GM19467 (cell line): ENCODE results near the gene SH3TC1.

ENCODE experiments used
- ATAC-seq: cut with Tn5 transposase; IDR thresholded peaks from one replicate; pipeline ENCODE4 v1.9.1; 2021; ENCODE audit warnings: mild to moderate bottlenecking, moderate library complexity; ENCODE audit not compliant: unreplicated experiment

The SH3TC1 gene

DNA sequence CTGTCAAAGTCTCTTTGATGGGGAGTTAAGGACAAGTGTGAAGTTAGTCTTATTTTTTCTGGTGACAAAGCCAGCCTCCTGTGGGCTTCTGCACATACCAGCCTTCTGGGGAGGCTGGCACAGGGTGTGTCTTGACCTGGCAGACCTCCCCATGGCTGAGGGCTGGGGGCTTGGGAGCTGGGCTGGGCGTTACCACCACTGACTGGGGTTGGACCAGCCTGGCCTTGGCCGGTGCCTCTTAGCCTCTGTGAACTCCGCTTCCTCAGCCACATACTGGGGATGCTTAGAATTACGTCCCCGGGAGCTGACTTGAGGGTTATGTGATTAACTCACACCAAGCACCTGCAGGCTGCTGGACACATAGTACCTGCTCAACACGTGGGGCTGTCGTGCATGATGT, 14.0 kb downstream of the SH3TC1 start:
- no peak for ATAC-seq

DNA sequence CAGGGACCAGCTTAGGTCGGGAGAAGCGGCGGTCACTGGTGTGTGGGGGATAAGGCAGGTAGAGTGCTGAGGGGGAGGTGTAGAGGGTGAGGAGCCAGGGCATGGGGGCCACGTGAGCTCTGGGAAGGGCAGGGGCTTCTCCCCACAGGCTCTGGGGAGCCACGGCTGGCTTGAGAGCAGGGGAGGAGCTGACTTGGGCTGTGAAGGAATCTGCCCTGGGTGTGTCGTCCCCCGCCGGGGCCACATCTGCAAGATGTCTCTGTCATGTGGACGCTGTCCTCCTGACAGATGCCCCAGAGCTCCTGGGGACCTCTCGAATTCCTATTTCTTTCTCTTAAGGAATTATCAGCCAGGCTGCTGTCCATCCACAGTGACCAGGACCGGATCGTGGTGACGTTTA, 15.0 kb downstream of the SH3TC1 start:
- no peak for ATAC-seq

DNA sequence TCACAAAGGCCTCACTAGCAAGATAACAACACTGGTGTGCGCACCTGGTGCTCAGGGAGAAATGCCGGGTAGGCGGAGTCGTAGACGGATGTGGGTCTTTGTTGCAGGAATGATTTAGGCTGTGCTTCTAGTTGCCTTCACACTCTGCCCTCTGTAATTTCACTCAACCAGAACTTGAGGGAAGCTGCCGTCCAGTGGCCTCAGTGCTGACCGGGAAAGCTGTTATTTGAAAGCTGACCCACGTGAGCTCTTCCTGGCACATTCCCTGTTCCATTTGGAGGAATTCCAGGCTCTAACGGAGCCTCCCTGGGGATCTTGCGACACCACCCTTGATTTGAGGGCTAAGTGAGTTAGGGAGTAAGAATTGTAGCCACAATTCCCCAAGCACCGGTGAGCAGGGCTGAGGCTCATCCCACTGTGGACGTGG, 15.9 kb downstream of the SH3TC1 start:
- no peak for ATAC-seq

DNA sequence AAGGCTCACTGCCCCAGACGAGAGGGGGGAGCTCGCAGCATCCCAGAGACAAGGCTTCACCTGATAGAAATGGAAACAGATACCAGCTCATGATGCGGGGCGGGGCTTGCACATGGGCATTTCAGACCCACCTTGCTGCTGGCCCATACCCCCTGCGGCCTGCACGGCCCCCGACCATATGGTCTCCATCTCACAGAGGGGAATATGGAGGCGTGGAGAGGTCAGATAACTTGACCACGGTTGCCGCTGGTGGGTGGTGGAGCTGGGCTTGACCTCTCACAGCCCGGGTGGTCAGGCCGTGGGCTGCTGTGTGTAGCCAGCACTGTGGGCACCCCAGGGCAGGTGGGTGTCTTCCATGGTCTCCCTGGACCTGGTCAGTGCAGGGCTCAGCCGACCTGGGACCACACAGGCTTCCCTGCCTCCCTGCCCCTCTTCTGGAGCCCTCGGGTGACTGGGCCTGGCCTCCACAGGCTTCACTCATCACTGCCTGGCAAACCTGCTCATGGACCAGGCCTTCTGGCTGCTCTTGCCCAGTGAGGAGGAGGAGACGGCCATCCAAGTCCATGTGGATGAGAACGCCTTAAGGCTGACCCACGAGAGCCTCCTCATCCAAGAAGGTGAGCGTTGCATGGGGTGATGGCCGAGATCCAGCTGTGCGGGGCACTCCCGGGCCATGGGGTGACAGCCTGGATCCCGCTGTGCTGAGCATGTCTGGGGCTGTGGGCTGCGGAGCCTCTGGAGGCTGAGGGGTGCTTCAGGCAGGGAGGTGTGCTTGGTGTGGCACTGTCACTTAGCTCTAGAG, 16.8 kb downstream of the SH3TC1 start:
- no peak for ATAC-seq

DNA sequence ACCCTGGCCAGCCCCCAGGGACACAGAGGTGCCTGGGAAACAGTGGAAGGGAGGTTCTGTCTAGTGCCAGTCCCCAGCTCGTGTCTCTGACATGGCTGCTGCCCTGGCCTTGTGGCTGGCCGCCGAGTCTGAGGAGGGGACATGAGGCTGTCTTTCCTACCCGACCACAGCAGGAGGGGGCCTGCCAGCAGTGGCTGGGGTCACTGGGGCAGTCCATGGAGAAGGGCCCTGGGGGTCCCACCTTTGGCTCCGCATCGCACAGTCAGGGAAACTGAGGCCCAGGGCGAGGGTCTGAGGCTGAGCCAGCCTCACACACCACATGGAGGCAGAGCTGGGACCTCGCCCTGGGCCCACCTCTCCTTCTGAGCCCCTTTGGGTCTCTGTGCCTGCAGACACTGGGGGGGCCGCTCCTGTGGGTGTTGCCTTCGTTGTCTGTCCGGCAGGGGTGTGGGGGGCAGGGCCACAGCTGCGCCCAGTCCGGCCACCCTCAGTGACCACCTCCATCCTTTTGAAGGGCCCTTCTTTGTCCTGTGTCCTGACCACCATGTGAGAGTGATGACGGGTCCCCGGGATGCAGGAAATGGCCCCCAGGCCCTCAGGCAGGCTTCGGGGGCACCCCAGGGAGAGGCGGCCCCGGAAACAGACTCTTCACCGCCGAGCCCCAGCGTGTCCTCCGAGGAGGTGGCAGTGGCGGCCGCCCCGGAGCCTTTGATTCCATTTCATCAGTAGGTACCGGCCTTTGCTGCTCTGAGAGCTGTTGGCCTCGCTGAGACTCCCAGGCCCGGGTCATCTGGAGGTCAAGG, 17.6 kb downstream of the SH3TC1 start:
- no peak for ATAC-seq

DNA sequence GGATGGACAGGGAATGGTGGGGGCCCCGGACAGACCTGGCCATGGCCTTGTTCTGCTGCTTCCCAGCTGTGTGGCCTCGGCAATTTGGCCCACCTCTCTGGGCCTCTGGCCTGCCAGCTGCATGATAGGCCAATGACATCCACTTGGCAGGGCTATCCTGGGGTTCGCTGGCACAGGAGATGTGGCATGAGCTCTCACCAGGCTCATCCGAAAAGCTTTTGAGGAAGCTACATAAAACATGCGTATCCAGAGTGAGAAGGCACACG, 18.1 kb downstream of the SH3TC1 start:
- ATAC-seq: no peak

DNA sequence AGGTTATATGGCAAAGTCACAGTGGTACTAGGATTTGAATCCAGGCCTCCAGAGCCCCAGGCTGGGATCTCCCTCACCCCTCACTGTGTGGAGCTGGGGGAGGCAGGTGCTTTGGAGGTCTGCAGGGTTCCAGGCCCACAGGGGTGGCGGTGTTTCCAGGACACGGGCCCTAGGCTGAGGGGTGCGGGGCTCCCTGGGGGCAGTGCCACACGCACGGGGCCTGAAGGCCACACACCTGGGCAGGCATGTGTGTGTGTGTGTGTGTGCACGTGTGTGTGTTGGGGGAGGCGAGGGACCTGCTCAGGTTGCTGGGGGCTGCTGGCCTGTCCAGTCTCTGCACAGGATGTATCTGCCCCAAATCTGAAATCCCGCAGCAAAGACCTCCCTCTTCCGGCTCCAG, 18.8 kb downstream of the SH3TC1 start:
- no peak for ATAC-seq

DNA sequence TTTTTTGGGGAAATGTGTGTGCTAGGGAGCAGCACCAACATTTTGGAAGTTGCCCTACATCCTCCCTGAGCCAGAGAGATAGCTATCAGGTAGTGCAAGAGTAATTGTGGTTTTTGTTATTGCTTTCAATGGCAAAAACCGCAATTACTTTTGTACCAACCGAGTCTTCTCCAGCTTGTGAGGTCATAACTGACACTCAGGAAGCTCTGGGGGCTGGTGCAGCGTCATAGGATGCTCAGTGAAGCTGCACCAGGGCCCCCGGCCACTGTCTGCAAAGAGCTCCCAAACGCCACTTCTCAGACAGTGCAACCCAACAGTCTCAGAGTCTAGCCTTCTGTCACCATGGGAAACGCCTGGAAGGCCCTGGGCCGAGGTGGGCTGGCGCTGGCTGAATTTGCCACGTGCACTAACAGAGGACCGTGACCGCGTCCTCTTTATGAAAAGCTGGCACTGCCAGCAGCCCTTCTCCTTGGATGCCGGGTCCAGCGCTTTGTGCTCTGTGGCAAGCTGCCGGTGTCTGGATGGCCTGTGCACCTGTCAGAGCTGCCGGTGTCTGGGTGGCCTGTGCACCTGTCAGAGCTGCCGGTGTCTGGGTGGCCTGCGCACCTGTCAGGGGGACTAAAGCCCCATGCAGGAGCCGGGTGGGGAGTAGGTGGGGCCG, 19.4 kb downstream of the SH3TC1 start:
- ATAC-seq: no peak

DNA sequence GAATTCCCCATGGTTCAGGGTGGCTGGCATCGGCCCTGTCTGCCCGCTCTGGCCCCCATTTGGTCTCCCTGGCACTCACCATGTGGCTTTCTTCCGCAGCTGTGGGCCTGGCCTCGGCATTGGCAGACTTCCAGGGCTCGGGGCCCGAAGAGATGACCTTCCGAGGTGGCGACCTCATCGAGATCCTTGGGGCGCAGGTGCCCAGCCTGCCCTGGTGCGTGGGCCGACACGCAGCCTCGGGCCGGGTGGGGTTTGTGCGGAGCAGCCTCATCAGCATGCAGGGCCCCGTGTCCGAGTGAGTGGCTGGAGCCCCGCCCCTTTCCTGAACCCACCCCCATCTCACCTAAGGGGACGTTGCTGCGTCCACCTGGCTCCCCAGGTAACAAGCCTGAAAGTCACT, 20.1 kb downstream of the SH3TC1 start:
- ATAC-seq: no peak

DNA sequence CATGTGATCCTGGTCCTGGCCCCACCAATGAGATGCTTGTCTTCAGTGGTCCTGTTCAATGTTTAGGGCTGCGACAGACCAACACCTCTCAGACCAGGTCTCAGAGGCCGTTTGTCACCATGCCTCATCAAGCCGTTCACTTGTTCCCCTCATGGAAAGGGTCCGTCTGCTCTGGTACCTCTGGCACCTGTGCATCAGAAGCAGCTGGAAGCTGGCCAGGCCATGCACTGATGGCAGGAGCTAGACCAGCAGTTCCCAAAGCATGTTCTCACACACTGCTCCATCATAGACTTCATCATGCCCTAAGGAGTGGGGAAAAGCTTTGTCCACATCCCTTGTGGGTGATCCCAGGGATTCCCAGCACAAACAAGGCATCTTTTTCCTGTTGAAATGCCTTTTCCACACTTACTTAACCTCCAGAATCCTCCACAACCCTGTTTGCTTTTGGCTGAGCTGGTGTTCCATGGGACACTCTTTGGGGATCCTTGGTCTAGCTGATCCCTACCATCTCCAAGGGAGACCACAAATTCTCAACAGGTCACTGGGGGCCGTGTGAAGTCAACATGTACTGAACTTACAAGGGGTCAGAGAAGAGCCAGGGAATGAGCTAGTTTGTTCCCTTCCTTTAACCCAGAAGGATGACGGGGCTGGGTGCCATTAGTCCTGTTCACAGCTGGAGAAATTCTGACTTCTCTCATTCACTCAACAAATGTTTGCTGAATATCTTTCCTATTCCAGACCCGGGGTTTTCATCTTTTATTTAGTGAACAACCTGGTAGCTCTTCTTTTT, 21.8 kb downstream of the SH3TC1 start:
- no peak for ATAC-seq

DNA sequence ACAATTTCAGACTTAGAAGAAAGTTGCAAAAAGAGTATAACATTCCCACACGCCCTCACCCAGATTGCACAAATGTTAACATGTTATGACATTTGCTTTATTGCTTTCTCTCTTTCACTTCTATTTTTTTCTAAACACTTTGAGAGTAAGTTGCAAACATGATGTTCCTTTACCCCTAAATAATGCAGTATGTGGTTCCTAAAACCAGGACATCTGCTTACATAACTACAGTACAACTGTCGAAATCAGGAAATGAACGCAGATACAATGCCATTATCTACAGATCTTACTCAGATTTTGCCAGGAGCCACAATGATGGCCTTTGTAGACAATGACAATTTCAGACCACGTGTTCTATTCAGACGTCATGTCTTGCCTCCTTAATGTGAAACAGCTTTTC, 22.4 kb downstream of the SH3TC1 start:
- ATAC-seq: no peak

DNA sequence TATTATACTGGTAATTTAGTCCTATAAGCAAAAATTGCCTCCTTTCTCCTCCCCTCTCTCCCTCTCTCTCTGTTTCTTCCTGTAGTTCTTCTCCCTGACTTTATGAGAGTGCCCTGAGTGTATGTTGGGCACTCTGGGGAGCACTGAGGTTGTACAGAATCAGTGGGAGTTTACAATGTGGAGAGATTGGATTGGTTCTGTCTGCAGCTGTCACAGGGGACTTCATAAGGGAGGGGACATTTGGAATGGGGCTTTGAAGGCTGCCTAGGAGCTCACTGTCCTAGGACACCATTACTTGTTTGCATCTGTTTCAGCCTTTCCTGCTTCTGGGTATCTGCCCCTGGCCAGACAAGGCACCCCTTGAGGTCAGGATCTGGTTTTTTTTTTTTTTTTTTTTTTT, 22.9 kb downstream of the SH3TC1 start:
- ATAC-seq: no peak

DNA sequence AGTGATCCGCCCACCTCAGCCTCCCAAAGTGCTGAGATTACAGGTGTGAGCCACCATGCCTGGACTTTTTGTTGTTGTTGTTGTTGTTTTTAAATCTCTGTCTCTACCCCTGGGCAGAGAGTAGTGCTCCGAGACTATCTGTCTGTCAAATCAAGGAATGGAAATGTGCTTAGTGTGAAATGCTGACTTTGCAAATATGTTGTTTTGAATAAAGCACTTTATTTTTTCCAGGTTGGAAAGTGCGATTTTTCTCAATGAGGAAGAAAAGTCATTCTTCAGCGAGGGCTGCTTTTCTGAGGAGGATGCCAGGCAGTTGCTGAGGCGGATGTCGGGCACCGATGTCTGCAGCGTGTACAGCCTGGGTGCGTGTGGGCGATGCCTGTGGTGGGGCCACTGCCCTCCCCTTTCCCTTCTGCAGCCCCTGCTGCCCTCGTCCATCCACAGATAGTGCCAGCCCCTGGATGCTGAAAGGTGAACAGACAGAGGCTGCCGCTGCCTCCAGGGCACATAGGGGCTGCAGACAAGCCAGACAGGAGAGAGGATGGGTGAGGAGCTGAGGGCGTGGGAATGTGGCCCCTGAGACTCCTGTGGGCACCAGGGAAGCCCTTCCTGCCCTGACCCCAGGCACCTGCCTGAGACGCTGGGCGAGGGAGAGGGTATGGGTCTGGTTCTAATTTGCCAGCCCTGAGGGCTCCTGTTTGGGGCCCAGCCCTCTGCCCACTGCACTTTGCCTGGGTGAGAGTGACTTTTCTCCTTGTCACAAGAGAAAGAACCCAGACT, 23.7 kb downstream of the SH3TC1 start:
- ATAC-seq: no peak

DNA sequence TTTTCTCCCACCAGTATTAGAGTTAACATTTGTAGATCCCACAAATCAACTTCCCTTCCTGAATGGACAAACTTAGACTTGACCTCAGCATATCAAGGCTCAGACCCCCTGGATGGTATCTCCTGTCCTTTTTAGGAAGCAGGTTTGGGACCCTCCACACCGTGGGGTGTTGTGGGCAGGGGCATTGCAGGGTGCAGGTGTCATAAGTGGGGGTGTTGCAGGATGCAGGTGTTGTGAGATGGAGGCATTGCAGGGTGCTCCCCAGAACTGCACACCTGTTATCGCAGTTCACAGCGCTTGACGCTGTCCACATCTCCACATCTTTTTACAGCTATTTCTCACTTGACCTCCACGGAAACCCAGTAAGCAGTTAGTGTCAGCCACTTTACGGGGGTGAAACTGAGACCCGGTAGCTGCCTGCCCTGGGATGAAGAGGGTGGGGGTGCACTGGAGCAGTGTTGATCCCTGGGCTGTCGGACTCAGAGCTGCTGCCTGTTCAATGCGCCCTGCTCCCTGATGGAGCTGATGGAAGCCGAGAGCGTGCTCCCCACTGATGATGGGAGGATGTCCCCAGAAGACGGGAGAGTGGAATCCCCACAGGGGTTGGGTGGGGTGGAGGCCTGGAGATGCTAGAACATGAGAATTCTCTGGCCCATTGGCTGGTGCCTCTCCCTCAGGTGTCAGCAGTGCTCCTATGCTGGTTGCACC, 25.3 kb downstream of the SH3TC1 start:
- ATAC-seq: no peak

DNA sequence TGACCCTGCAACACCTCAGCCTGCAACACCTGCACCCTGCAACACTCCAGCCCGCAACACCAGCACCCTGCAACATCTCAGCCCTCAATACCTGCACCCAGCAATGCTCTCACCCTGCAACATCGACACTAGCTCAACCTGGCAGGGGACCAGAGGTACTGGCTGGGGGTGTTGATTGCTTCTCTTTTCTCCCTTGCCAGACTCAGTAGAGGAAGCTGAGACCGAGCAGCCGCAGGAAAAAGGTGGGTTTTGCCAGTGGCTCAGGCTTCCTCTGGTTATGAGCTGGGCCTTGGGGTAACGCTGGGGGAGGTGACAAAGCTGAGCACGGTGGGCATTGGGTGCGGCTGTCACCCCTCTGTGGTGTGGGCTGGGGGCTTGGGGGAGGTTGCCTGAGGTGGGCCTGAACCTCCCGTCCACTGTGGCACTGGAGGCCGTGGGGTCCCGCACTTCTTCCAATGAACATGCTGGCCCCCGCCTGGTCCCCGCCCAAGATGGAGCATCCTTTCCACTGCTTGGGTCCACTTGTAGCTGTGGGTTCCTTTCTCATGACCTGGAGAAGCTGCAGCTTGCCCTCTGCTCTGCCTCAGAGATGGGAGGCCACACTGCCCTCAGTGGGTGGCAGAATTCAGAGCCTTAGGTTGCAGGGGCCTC, 26.0 kb downstream of the SH3TC1 start:
- ATAC-seq: no peak

DNA sequence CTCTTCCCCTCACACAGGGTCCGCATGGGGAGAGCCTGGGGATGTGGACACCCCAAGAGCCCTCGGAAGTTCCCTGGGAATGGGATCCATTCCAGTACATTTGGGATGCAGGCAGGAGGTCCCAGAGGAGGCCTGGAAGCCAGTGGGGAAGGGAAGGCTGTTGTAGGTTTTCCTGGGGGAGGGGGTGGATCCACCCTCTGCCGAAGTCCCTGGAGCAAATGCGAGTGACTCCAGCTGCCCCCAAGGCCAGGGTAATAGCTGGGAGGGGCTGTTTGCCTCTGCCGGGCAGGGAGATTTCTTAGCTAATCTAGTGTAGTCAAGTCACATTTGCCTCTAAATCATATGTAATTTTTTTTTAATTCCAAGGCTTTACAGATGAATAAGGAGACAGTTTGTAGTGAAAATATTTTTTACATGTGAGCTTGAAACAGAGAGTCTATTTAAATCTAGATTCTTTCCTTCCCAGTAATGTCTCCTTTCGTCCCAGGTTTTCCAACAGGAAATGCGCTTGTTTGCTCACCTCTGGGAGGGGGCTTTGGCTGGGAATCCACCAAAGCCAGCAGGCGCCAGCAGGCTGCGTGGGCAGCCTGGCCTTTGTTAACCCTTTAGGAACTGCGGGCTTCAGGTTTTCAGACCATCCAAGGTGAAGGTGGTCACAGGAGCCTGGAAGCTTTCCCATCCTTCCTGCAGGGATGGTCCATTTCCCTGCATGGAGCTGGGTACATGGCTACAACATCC, 26.8 kb downstream of the SH3TC1 start:
- ATAC-seq: no peak

DNA sequence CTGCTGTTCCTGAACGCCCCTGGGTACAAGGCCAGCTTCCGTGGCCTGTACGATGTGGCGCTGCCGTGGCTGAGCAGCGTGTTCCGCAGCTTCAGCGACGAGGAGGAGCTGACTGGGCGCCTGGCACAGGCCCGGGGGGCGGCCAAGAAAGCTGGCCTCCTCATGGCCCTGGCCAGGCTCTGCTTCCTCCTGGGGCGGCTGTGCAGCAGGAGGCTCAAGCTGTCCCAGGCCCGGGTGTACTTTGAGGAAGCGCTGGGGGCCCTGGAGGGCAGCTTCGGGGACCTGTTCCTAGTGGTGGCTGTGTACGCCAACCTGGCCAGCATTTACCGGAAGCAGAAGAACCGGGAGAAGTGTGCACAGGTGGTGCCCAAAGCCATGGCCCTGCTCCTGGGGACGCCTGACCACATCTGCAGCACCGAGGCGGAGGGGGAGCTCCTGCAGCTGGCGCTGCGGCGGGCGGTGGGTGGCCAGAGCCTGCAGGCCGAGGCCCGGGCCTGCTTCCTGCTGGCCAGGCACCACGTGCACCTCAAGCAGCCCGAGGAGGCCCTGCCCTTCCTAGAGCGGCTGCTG, 28.2 kb downstream of the SH3TC1 start:
- no peak for ATAC-seq

DNA sequence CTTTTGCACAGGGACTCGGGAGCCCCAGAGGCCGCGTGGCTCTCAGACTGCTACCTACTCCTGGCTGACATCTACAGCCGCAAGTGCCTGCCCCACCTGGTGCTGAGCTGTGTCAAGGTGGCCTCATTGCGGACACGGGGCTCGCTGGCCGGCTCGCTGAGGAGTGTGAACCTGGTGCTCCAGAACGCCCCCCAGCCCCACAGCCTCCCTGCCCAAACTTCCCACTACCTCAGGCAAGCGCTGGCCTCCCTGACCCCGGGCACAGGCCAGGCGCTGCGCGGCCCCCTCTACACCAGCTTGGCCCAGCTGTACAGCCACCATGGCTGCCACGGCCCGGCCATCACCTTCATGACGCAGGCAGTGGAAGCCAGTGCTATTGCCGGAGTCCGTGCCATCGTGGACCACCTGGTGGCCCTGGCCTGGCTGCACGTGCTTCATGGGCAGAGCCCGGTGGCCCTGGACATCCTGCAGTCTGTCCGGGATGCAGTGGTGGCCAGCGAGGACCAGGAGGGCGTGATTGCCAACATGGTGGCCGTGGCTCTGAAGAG, 28.8 kb downstream of the SH3TC1 start:
- no peak for ATAC-seq
